Kidney (tissue), 14 donors: ENCODE results near the gene DHRS7B. TPM values are rescaled to one million over a fixed set of nuclear protein-coding genes. Genes with fewer than 3 reads are reported as not detected.
"Not testable (repeated sequence)": the region's sequence is repeated elsewhere in the genome, so short reads cannot be mapped to it uniquely, and the experiment has no call there.

Experiments
- DNase-seq, 5 donors: peaks; one replicate each; pipeline ENCODE4 v3.0.0-alpha.2; 2013 to 2020
- FAIRE-seq: peaks from 2 replicates; lab custom pipeline; 2012; peaks lifted over from hg19 to GRCh38; lab: Jason Lieb, UNC
- H3K27ac ChIP-seq, 2 donors: one replicate each; pipeline ENCODE4 v1.7.0; 2013; ENCODE audit warnings: low read depth in 2 of 2, low read length in 2 of 2, inconsistent platforms in 1 of 2
- H3K27me3 ChIP-seq: one replicate; pipeline ENCODE4 v1.7.1; 2013; ENCODE audit warnings: low read length, inconsistent platforms; ENCODE audit not compliant: control insufficient read depth, insufficient read depth
- H3K36me3 ChIP-seq, 3 donors: one replicate each; pipeline versions ENCODE4 v1.7.0 to v1.7.1; 2013; ENCODE audit warnings: low read length in 3 of 3, control low read depth in 1 of 3, inconsistent platforms in 1 of 3; ENCODE audit not compliant: insufficient read depth in 3 of 3, control insufficient read depth in 2 of 3
- H3K4me1 ChIP-seq, 3 donors: one replicate each; pipeline versions ENCODE4 v1.7.0 to v1.7.1; 2013; ENCODE audit warnings: low read length in 3 of 3, inconsistent platforms in 1 of 3, low read depth in 1 of 3; ENCODE audit not compliant: control insufficient read depth in 2 of 3, insufficient read depth in 2 of 3
- H3K4me3 ChIP-seq, 3 donors: one replicate each; pipeline versions ENCODE4 v1.7.0 to v1.8.1; 2013; ENCODE audit warnings: low read length in 3 of 3, control low read depth in 1 of 3, inconsistent platforms in 1 of 3
- H3K9ac ChIP-seq, 3 donors: one replicate each; pipeline versions ENCODE4 v1.7.0 to v1.7.1; 2013; ENCODE audit warnings: low read length in 3 of 3, control low read depth in 1 of 3, inconsistent platforms in 1 of 3
- H3K9me3 ChIP-seq, 3 donors: one replicate each; pipeline versions ENCODE4 v1.7.0 to v1.7.1; 2013; ENCODE audit warnings: low read length in 3 of 3, control low read depth in 1 of 3, inconsistent platforms in 1 of 3; ENCODE audit not compliant: control insufficient read depth in 2 of 3, insufficient read depth in 1 of 3
- intact Hi-C: fragments of 100-400 bp; cut with DNase I; formaldehyde crosslinking; loops from one replicate; pipeline ENCODE4 v1.11.1; 2022
- polyA plus RNA-seq: library from polyadenylated mRNA; stranded (reverse); fragments of 350-450 nt; fragmentation: Illumina TruSeq; extraction: RNeasy Lipid Tissue Mini Kit (QIAGEN cat#74804); gene quantifications from one replicate; pipeline ENCODE4 v1.2.3, GENCODE V29; 2014; ENCODE audit warnings: low read depth, low replicate concordance; ENCODE audit not compliant: insufficient read depth
- total RNA-seq: library from RNA; stranded (reverse); fragmentation: NEBNext Ultra II Directional; extraction: Animal tissue kit (Norgen Biotek cat#: 25700); gene quantifications from one replicate; pipeline ENCODE4 v1.2.1, GENCODE V29; 2021
- TF ChIP-seq, protein P1 (sequence below): IDR thresholded peaks from 3 replicates; pipeline ENCODE4 v1.5.1; 2012; ENCODE audit warnings: mild to moderate bottlenecking, moderate library complexity, borderline replicate concordance; ENCODE audit not compliant: insufficient read depth; ENCODE audit errors: extremely low read depth
- donor health status: control.
- donor health status: control.
- donor health status: control.
- donor health status: control.
- donor health status: control.
- donor health status: DM: yes; HTN: yes; CAD: no.
- donor health status: Normal renal cell carcinoma (clear cell type).

The DHRS7B gene
- total and polyA plus RNA-seq, 2 donors from 2014 or later: 19.9 to 58.8 TPM

DNA sequence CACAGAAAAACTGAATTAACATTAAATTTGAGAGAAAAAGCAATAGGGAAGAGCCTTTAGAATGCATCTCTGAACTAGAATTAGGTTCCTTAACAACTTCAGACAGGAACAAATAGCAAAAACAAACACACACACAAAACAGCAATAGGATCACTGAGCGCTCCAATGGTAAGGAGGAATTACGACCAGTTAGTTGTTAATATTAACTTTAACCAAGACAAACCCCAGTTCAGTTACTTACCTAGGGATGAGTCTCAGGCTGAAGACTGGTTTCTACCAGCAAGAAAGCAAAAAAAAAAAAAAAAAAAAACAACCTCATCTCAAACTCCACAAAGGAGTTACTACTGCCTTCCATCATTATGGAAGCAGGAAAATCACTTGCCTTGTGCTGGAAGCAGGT lies 14.6 kb downstream of the DHRS7B start:
- FAIRE-seq (no peak), DNase-seq (no peak)
- intact Hi-C loops: no loop called here
- TF ChIP-seq, protein P1, sequence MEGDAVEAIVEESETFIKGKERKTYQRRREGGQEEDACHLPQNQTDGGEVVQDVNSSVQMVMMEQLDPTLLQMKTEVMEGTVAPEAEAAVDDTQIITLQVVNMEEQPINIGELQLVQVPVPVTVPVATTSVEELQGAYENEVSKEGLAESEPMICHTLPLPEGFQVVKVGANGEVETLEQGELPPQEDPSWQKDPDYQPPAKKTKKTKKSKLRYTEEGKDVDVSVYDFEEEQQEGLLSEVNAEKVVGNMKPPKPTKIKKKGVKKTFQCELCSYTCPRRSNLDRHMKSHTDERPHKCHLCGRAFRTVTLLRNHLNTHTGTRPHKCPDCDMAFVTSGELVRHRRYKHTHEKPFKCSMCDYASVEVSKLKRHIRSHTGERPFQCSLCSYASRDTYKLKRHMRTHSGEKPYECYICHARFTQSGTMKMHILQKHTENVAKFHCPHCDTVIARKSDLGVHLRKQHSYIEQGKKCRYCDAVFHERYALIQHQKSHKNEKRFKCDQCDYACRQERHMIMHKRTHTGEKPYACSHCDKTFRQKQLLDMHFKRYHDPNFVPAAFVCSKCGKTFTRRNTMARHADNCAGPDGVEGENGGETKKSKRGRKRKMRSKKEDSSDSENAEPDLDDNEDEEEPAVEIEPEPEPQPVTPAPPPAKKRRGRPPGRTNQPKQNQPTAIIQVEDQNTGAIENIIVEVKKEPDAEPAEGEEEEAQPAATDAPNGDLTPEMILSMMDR: no peak
- no peak overlapping the region for H3K9ac ChIP-seq
- no peaks in the 10 kb centered on the region for H3K27me3 ChIP-seq
- no peak overlapping the region for H3K27ac ChIP-seq
- H3K4me3 ChIP-seq: no peak overlapping the region
- H3K9me3 ChIP-seq: no peaks in the 10 kb centered on the region
- peaks cover 0 to 5% (median 4%) of the 10 kb centered on the region in 3 donors for H3K4me1 ChIP-seq
- H3K36me3 ChIP-seq: no peaks in the 10 kb centered on the region

DNA sequence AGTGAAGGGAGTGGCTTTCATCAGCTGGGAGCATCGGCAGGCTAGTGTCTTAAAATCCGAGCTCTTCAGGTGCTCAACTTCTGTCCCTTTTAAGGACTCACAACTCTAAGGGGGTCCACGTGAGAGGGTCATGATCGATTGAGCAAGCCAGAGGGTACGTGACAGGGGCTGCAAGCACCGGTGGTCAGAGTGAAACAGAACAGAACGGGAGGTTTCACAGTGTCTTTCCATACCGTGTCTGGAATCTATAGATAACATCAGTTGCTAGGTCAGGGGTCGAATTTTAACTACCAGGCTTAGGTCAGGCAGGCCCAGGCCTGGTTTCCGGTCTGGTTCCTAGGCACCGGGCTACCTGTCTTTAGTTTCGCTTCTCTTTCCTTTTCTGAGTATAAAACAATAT lies 15.3 kb downstream of the DHRS7B start:
- H3K27ac ChIP-seq, H3K27me3 ChIP-seq, intact Hi-C loops, H3K4me1 ChIP-seq, FAIRE-seq, H3K36me3 ChIP-seq, H3K9ac ChIP-seq, H3K4me3 ChIP-seq, H3K9me3 ChIP-seq, DNase-seq: not testable (repeated sequence)

DNA sequence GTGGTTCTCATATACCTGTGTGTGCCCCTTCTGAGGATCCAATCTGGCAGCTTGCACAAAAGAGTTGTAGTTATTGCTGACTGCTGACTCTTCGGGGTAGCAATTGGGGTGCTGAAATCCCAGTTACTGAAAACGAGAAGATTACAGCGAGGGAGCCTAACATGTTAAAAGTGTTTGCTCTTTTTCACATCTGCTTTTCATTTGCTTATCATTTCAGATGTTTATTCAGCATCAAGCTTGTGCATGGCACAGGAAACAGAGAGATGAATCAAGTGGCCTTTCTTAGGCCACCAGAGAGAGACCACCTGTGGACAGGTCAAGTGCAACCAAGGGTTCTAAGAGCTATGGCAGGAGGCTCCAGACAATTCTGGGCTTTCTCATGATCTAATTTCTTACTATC lies 16.9 kb downstream of the DHRS7B start:
- Histone ChIP-seq H3K4me1 (peaks cover 0 to 5% (median 4%) of the 10 kb centered on the region in 3 donors), H3K9me3 (no peaks in the 10 kb centered on the region), H3K27ac (no peak overlapping the region), H3K36me3 (no peaks in the 10 kb centered on the region), H3K27me3 (no peaks in the 10 kb centered on the region), H3K9ac (no peak overlapping the region), H3K4me3 (no peak overlapping the region)
- DNase-seq: no peak
- no peak for FAIRE-seq
- TF ChIP-seq, protein P1: no peak
- intact Hi-C loops: no loop called here

DNA sequence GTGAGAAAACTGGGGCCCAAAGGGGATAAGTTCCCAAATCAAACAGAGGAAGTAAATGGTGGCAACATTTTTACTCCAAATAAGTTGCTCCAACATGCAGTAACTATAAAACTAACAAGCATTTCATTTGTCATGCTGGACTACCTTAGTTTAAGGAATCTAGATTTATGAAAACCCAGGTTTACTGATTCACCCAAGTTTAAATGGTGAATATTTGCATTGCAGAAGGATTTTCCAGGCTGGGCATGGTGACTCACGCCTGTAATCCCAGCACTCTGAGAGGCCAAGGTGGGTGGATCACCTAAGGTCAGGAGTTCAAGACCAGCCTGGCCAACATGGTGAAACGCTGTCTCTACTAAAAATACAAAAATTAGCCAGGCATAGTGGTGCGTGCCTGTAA lies 17.5 kb downstream of the DHRS7B start:
- H3K9ac ChIP-seq, intact Hi-C loops, H3K36me3 ChIP-seq, FAIRE-seq, H3K27ac ChIP-seq, H3K27me3 ChIP-seq, H3K9me3 ChIP-seq, DNase-seq, H3K4me3 ChIP-seq, H3K4me1 ChIP-seq: not testable (repeated sequence)
